Middle frontal gyrus (tissue), 1 donor: ENCODE data around the gene CCN6.

ENCODE experiments used
- DNase-seq: peaks from one replicate; pipeline ENCODE4 v3.0.0-alpha.2; 2015; ENCODE audit warnings: low spot score; ENCODE audit errors: extremely low spot score

The CCN6 gene

GRCh38 chr6:112113431-112113830 is 59.5 kb downstream of the CCN6 start:
- no peak for DNase-seq

- no peak for DNase-seq
Measured at GRCh38 chr6:112113918-112114317, 60.0 kb downstream of the CCN6 start.

GRCh38 chr6:112114577-112115223 is 60.8 kb downstream of the CCN6 start:
- no peak for DNase-seq

- no peak for DNase-seq
Measured at GRCh38 chr6:112116221-112116620, 62.3 kb downstream of the CCN6 start.

GRCh38 chr6:112117554-112117953 is 63.6 kb downstream of the CCN6 start:
- DNase-seq = no peak

- DNase-seq = no peak
Measured at GRCh38 chr6:112118034-112118433, 64.1 kb downstream of the CCN6 start.
